Adrenal gland (tissue), 12 donors: ENCODE results near the gene LAMP1. TPM values are rescaled to one million over a fixed set of nuclear protein-coding genes. Genes with fewer than 3 reads are reported as not detected.

Experiments used
- DNase-seq, 7 donors: peaks; one replicate each; pipeline ENCODE4 v3.0.0-alpha.2; 2019 to 2020
- H3K27ac ChIP-seq, 5 donors: fragments of 200-600 bp; sonication (generic) in 4 of 5; 1 replicate in 3 of 5; 2 replicates in 2 of 5; pipeline versions ENCODE4 v1.5.1 to v1.8.0; 2016 to 2020; ENCODE audit warnings: mild to moderate bottlenecking in 1 of 5
- H3K27me3 ChIP-seq: fragments of 200-600 bp; 2 replicates; pipeline ENCODE4 v1.8.0; 2021
- H3K36me3 ChIP-seq, 2 donors: fragments of 200-600 bp; replicated peaks in 1 of 2; 1 replicate in 1 of 2; 2 replicates in 1 of 2; pipeline versions ENCODE4 v1.5.1 to v1.8.0; 2018 to 2022
- H3K4me1 ChIP-seq, 2 donors: fragments of 200-600 bp; replicated peaks in 1 of 2; 1 replicate in 1 of 2; 2 replicates in 1 of 2; pipeline versions ENCODE4 v1.5.1 to v1.8.0; 2018 to 2021
- H3K4me3 ChIP-seq, 4 donors: fragments of 200-600 bp; sonication (generic) in 3 of 4; one replicate each; pipeline ENCODE4 v1.5.1; 2016 to 2018
- H3K9me3 ChIP-seq, 3 donors: fragments of 200-600 bp; sonication (generic) in 1 of 3; replicated peaks in 1 of 3; 1 replicate in 2 of 3; 2 replicates in 1 of 3; pipeline versions ENCODE4 v1.5.1 to v1.8.0; 2016 to 2021
- CTCF ChIP-seq, 6 experiments: fragments of 450-650 bp in 4 of 6; fragments of 200-600 bp in 2 of 6; sonication (generic) in 1 of 6; IDR thresholded peaks; 1 replicate in 5 of 6; 2 replicates in 1 of 6; pipeline versions ENCODE4 v1.5.1 to v1.8.0; 2016 to 2021; ENCODE audit warnings: antibody characterized with exemption in 6 of 6, mild to moderate bottlenecking in 2 of 6, moderate library complexity in 1 of 6
- POLR2A ChIP-seq, 2 donors: fragments of 450-650 bp; IDR thresholded peaks; one replicate each; pipeline ENCODE4 v1.6.1; 2017; ENCODE audit warnings: antibody characterized with exemption in 2 of 2, mild to moderate bottlenecking in 2 of 2, moderate library complexity in 1 of 2
- WGBS, 4 donors: extraction: QIAGEN DNeasy Blood & Tissue Kit in 2 of 4; methylation state at CpG; one replicate each; pipeline versions ENCODE4 v1.1.5 to v1.1.7; 2013 to 2017; 5-methylcytosine and 5-hydroxymethylcytosine counted together
- intact Hi-C, 2 donors: fragments of 100-400 bp; cut with DNase I; formaldehyde crosslinking; loops; one replicate each; pipeline versions ENCODE4 v1.14.1 to v1.15.0; 2022 to 2023
- polyA plus RNA-seq, 3 donors: library from polyadenylated mRNA; stranded (reverse); fragments of 200-250 nt in 2 of 3; fragments of 350-450 nt in 1 of 3; fragmentation: Illumina TruSeq in 1 of 3; extraction: RNeasy Lipid Tissue Mini Kit (QIAGEN cat#74804) in 1 of 3; gene quantifications; one replicate each; pipeline ENCODE4 v1.2.3, GENCODE V29; 2013 to 2014
- total RNA-seq, 9 donors: library from RNA; depleted of rRNA in 4 of 9; stranded (reverse); fragments of >200 nt in 4 of 9; fragments of 120-200 nt in 1 of 9; fragmentation: NEBNext Ultra II Directional in 1 of 9; extraction: Animal tissue kit (Norgen Biotek cat#: 25700) in 1 of 9; gene quantifications; one replicate each; pipeline versions ENCODE4 v1.1.0 to v1.2.4, GENCODE V29; 2013 to 2023
- donor health status: healthy with polysubstance abuse.
- donor health status: Bipolar disorder and iron deficiency.
- donor health status: DM: yes; HTN: yes; CAD: no.
- donor health status: DM: no; HTN: no; CAD: no.
- donor health status: DM: no; HTN: no; CAD: no.
- donor health status: DM: yes; HTN: yes; CAD: no.

Gene LAMP1
- total and polyA plus RNA-seq, 12 donors: 40.6 to 267 (median 172) TPM

DNA sequence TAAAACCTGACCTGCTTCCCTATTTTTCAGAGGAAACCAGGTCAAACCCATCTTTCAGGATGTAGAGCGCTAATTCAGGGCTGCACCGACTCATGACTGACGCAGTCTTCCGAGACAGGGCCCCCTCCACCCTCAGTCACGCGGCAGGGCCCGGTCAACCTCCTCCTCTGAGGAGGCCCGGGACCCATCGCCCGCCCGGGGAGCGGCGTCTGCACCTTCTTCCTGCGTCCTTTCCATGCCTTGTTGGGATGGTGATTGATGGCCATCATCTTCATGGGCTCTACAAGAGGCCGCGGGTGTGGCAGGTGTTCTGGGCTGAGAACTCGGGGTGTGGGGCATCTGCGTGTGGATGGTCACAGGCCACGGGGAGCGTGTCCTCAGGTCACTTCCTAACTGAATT lies 40.9 kb downstream of the LAMP1 start:
- WGBS, 4 donors: 96 to 97% (median 97%) methylated on average over 16 to 20 of the region's 20 CpGs
- H3K27ac ChIP-seq: no peak overlapping the region
- no peak for DNase-seq
- H3K4me1 ChIP-seq: no peaks in the 10 kb centered on the region
- H3K36me3 ChIP-seq: no peaks in the 10 kb centered on the region
- TF ChIP-seq CTCF (IDR thresholded peaks at IDR 0.05) (no peak), POLR2A (IDR thresholded peaks at IDR 0.05) (no peak)
- intact Hi-C loops: no loop called here
- H3K4me3 ChIP-seq: no peak overlapping the region
- no peaks in the 10 kb centered on the region for H3K27me3 ChIP-seq
- no peaks in the 10 kb centered on the region for H3K9me3 ChIP-seq

- no peak for DNase-seq
- Histone ChIP-seq H3K27ac (no peak overlapping the region), H3K4me3 (no peak overlapping the region), H3K4me1 (no peaks in the 10 kb centered on the region), H3K9me3 (no peaks in the 10 kb centered on the region), H3K36me3 (no peaks in the 10 kb centered on the region), H3K27me3 (no peaks in the 10 kb centered on the region)
- 90 to 95% (median 92%) methylated on average over 11 to 15 of the region's 15 CpGs for WGBS, 4 donors
- intact Hi-C loops: no loop called here
- no peak for TF ChIP-seq POLR2A (IDR thresholded peaks at IDR 0.05)
- no peak for TF ChIP-seq CTCF (IDR thresholded peaks at IDR 0.05)
These were observed 41.4 kb downstream of the LAMP1 start for GRCh38 chr13:113338451-113338850.

- Histone ChIP-seq H3K27ac (no peak overlapping the region), H3K4me3 (no peak overlapping the region), H3K27me3 (no peaks in the 10 kb centered on the region), H3K4me1 (no peaks in the 10 kb centered on the region), H3K36me3 (no peaks in the 10 kb centered on the region), H3K9me3 (no peaks in the 10 kb centered on the region)
- TF ChIP-seq POLR2A (IDR thresholded peaks at IDR 0.05) (no peak), CTCF (IDR thresholded peaks at IDR 0.05) (no peak)
- peak in 1 of 7 donors; percentile 1 for DNase-seq
- WGBS, 4 donors: 87 to 91% (median 90%) methylated on average over 34 of the region's 34 CpGs
- intact Hi-C loops: no loop called here
These were observed 46.0 kb downstream of the LAMP1 start for GRCh38 chr13:113342820-113343691.

- 93 to 98% (median 94%) methylated on average over 2 to 7 of the region's 7 CpGs for WGBS, 4 donors
- intact Hi-C loops: no loop called here
- TF ChIP-seq POLR2A (IDR thresholded peaks at IDR 0.05) (no peak), CTCF (IDR thresholded peaks at IDR 0.05) (no peak)
- DNase-seq: peak in 1 of 7 donors; percentile 1
- H3K4me1 ChIP-seq: no peaks in the 10 kb centered on the region
- no peaks in the 10 kb centered on the region for H3K9me3 ChIP-seq
- no peaks in the 10 kb centered on the region for H3K27me3 ChIP-seq
- no peak overlapping the region for H3K27ac ChIP-seq
- no peak overlapping the region for H3K4me3 ChIP-seq
- no peaks in the 10 kb centered on the region for H3K36me3 ChIP-seq
These were observed 46.6 kb downstream of the LAMP1 start for GRCh38 chr13:113343692-113343968.
